Stimulated activated CD8-positive, alpha-beta memory T cell treated with anti-CD3 and anti-CD28 coated beads, Interleukin-12 subunit alpha, Interleukin-12 subunit beta, amount 100 ng/mL, for 1 hour (primary cell): ENCODE results near the gene GLTP.
"Not testable (repeated sequence)": the region's sequence is repeated elsewhere in the genome, so short reads cannot be mapped to it uniquely, and the experiment has no call there.

Experiments used
- DNase-seq: peaks from one replicate; pipeline ENCODE4 v3.0.0-alpha.2; 2020; ENCODE audit warnings: low read depth

GLTP gene

DNA sequence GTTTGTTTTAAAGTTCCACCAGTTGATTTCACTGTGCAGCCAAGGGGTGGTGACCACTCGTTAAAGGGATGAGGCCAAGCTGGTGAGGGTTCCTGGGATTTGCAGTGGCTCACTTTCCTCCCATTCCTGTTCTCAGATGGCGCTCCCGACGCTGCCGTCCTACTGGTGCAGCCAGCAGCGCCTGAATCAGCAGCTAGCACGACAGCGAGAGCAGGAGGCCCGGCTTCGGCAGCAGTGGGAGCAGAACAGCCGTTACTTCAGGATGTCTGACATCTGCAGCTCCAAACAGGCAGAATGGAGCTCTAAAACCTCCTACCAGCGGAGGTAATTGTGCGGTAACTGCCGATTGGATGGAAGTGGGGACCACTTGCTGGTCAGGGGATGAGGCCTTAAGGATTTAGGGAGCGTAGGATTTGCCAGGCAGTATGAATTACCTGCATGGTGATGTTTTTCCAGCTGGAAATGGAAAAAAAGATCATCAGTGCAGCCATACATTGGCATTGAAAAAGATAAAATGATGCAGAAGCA, 22.6 kb upstream of the GLTP start:
- no peak for DNase-seq

DNA sequence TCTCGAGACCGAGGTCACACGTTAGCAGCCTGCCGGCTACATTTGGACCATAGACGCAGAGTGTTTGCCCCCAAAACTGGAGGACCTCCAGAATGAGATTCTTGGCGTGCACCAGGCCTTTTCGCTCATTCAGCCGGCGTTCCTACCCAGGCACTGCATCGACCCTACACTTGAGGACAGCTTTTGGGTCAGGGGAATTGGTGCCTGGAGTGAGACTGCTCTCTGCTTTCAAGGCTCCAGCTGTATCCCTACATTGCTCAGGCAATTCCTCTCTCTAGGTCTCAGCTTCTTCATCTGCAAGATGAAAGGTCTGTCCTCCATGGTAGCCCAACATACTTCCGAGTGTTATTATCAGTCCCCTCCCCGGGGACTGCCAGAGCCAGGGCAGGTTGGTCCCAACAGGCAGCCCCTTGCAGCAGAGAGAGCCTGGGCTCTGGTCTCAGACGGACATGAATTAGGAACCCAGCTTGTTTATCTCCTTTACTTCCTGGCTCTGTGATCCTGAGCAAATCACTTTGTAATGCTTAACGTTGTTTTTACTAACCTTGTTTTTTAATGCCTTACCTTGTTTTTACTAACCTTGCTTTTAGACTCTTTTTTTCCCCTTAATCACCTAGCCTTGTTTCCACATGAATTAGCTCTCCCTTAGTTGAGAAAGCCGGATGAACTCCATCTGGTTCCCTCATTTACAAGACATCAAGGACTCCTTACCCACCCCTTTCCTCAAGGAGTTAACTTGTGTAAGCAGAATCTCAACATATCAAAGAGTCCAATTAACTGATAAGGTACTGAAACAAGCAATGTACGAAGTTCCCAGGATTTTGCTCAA, 20.6 kb upstream of the GLTP start:
- DNase-seq = no peak

DNA sequence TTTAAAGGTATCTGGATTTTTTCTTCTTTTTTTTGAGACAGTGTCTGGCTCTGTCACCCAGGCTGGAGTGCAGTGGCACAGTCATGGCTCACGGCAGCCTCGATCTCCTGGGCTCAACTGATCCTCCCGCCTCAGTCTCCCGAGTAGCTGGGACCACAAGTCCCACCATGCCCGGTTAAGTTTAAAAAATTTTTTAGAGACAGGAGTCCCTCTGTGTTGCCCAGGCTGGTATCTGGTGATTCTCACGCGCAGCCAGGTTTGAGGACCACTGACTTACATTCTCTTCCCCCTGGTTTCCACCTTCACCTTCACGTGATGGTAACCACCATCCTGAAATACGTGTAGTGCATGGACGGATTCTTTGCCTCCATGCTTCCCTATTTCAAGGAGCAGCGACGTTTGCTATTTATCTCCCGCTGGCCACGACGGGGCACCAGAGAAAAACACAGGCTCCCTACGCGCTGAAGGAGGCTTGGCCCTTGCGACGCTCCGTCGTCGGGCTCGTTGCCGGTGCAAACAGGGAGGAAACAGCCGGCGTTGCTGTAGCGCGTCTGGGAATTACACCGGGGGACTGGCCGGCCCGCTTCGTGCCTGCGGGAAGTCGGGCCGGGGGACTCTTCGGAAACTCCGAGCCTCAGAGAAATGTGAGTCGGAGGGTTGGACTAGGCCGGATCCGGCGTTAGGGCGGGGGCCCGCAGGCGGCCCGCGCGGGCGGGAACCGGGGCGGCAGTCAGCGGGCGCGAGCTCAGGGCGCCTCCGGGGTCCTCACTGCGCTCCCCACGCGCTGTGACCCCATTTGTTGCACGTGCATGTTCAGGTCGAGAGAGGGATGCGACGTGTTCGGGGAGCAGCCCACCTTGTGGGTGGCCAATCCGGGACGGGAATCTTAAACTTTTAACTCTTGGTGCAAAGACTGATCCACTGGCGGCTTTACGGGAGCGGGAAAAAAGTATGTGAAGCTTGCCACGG, 19.7 kb upstream of the GLTP start, which contains the start of gene TCHP:
Gene TCHP (plus strand): TSS at position 492 of the 969 bp plus-strand sequence. CDS start 2,753 bp downstream, outside the sequence.
- peak; percentile 57 for DNase-seq

DNA sequence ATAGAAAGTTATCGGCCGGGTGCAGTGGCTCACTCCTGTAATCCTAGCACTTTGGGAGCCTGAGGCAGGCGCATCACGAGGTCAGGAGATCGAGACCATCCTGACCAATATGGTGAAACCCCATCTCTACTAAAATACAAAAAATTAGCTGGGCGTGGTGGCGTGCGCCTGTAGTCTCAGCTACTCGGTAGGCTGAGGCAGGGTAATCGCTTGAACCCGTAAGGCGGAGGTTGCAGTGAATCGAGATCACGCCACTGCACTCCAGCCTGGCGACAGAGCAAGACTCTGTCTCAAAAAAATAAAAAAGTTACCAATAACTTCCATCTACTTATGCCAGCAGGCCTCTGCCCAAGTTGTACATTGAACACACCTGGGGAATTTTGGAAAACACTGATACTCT, 19.0 kb upstream of the GLTP start:
- DNase-seq = not testable (repeated sequence)

DNA sequence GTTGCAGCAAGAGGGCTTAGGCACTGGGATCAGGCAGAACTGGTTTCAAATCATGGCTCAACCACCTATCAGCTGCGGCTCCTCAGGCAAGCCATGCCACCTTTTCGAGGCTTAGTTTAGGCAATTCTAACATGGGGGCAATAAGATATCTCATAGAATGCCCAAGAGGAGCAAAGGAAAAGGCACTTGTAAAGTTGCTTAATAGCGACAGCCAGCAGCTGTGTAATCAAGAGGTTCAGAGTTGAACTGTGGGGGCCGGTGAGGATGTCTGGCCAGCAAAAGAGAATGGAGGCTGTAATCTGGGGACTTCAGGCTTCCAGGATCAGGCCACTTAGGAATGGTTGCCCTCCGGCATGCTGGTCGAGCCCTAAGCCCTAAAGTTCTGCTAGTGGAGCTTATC, 16.7 kb upstream of the GLTP start:
- DNase-seq = no peak

DNA sequence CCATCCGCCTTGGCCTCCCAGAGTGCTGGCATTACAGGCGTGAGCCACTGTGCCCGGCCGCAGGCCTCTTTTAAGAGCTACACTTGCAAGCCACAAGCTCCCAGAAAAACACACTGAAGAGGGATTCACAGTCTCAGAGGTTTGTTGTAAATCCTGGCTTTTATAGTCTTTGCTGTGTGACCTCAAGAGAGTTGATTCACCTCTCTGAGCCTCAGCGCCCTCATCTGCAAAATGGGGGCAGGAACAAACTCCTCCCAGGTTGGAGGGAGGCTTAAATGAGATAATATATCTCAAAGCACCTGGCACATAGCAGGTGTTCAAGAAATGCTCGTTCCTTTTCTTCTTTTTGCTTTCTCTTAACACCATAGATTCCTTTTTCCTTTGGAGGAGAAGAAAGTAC, 15.8 kb upstream of the GLTP start:
- no peak for DNase-seq

DNA sequence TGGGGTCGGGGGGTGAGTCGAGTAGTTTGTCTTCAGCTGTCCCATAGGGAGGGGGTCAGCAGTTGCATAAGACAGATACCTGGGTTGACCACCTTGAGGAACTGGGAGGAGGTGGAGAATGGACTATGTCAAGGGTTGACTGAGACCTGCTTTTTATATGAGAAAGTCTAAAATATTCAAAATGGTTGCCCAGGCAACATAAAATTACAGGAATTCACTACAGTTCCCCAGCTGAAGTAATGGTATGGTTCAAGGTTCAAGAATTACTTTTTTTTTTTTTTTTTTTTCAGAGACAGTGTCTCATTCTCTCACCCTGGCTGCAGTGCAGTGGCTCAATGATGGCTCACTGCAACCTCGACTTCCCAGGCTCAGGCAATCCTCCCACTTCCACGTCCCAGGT, 14.6 kb upstream of the GLTP start:
- DNase-seq = no peak

DNA sequence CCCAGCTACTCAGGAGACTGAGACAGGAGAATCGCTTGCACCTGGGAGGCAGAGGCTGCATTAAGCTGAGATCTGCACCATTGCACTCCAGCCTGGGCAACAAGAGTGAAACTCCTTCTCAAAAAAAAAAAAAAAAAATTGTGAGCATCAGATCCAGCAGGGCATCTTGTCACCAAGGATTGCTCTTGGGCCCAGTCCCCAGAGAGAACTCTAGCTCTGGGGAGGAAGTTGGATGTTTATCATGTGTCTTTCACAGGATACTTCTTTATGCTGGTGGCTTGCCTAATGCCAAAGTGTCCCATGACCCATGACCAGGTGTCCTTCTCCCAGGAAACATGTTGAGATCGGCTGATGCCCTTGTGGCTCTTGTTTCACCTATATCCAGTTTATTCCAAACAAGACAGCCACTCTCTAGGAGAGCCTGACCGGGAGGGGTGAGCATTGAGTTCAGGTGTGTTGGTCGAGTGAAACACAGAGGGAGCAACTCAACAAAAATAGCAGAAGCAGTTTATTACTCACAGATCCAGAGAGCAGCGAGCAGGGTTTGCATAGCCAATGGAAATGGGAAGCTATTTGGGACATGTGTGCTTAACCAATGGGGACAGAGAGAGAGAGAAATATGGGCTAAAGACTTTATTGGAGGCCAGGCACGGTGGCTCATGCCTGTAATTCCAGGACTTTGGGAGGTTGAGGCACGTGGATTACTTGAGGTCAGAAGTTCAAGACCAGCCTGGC, 13.1 kb upstream of the GLTP start:
- no peak for DNase-seq

DNA sequence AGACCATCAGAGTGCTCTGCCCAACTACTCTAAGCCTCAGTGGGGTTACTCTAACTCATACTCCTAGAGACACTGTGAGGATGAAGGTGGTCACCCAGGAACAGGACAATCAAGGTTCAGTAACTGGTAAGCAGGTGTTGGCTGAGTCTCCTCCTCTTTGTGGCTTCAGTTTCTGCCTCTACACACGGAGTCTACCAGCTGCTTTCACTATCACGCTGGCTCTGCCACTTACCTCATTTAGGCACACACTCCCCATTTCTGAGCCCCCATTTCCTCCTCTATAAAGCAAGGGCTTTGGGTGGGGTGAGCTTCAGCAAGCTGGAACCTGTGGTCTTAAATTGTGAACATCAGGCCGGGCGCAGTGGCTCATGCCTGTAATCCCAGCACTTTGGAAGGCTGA, 12.4 kb upstream of the GLTP start:
- no peak for DNase-seq

DNA sequence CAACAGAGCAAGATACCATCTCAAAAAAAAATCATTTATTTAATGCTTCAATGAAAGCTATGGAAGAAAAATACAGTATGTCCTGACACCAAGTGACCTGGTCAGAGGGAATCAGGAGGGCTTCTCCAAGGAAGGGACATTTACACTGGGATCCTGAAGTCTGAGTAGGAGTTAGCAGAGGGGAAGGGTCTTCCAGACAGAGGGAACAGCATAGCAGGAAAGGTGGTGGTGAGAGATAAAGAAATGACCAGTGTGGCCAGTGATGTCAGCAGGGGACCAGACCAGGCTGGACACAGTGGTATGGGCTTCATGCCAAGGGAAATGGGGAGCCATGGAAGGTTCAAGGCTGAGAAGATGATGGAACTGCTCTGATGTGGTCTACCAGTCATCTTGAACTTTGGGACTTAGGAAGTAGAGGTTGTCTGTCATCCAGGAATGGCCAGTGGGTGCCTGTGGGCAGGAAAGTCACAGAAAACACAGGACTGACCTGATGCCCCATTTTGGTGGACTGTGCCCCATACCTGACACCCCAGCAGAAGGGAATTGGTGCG, 11.9 kb upstream of the GLTP start:
- DNase-seq = no peak

DNA sequence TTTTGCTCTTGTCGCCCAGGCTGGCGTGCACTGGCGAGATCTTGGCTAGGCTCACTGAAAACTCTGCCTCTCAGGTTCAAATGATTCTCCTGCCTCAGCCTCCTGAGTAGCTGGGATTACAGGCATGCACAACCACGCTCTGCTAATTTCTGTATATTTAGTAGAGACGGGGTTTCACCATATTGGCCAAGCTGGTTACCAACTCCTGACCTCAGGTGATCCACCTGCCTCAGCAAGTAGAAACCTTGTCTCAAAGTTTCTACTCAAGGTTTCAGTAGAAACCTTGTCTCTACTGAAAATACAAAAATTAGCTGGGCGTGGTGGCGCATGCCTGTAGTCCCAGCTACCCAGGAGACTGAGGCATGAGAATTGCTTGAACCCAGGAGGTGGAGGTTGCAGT, 11.4 kb upstream of the GLTP start:
- DNase-seq = not testable (repeated sequence)

DNA sequence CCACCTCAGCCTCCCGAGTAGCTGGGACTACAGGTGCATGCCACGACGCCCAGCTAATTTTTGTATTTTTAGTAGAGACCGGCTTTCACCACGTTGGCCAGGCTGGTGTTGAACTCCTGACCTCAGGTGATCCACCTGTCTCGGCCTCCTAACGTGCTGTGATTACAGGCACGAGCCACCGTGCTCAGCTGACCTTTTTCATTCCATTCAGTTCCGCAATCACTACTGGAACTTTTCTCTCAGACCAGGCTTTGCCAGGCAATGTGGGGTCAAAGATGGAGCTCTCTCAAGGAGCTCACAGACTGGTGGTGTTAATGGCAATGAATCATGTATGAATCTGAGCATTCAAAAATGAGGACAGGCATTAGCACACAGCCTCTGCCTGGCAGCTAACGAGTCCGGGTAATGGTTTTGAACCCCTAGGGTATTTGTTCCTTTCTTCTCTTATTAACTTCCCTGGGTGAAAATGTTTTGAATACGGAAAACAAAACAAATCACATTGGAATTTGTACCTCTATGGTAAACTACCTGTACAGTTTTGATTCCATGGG, 10.4 kb upstream of the GLTP start:
- DNase-seq = no peak

DNA sequence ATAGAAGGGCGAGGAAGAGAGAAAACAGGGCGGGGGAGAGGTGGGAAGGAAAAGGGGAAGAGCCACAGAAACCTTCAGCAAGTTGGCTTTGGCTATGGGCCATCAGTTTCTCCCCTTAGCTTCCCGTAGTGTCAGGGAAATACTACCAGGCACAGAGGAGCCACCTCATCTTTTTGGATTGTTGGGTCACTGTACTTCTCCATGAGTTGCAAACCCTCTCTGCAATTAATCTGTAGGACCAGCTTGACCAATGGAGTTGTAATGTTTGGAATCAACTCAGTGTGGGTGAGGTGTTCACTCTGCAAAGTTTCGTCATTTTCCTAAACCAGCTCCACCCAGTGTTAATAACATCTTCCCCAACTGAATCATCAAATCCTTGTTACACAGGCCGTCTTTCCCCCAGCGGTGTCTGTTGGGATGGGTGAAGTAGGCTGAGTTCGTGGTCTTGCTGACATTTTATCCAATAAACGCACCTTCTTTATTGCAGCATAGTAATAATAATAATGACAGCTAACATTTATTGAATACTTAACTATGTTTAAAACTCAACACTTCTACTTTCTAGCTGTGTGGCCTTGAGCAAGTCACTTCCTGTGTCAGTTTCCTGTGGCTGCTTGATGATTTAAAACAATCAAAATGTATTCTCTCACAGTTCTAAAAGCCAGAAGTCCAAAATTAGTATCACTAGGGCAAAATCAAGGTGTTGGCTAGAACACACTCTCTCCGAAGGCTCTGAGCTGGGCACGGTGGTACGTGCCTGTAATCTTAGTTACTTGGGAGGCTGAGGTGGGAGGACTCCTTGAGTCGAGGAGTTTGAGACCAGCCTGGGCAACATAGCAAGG, 8.1 kb upstream of the GLTP start:
- no peak for DNase-seq

DNA sequence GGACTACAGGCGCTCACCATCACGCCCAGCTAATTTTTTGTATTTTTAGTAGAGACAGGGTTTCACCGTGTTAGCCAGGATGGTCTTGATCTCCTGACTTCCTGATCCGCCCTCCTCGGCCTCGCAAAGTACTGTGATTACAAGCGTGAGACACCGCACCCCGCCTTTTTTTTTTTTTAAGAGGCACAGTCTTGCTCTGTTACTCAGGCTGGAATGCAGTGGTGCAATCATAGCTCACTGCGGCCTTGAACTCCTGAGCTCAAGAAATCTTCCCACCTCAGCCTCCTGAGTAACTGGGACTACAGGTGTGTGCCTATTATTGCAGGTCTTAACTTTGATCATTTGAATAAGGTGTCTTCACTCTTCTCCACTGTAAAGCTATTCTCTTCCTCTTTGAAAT, 5.3 kb upstream of the GLTP start:
- DNase-seq = no peak

DNA sequence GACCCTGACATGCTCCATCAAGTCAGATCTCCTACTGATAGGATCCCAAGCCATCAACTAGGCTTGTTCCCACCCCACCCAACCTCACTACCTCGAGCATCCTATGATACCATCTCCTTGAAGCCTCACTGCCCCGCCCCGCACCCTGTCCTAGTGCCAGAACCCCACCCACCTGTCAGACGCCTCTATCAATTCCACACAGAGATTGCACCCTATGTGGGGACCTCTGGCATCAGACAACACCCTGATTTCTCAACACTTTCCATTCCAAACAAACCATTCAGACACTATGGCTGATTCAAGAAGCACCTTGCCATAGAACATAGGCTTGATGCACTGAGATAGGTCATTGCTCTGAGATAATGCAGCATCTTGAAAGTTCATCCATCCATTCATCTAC, 3.1 kb upstream of the GLTP start:
- no peak for DNase-seq

DNA sequence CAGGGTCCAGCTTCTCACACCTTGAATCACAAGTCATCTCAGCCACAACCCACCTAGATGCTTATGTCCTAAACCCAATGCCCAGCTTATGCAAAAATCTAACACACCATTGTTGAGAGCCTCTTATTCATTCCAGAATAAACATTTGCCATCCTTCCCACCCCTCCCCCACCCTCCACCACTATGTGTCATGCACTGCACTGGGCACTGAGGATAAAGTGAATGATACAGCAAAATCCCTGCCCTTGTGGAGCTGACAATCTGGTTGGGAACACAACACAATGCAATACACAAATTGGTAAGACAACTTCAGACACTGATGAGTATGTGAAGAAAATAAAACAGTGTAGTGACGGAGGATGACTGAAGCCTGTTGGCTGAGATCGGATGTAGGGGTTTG, 1.4 kb upstream of the GLTP start:
- DNase-seq = no peak

DNA sequence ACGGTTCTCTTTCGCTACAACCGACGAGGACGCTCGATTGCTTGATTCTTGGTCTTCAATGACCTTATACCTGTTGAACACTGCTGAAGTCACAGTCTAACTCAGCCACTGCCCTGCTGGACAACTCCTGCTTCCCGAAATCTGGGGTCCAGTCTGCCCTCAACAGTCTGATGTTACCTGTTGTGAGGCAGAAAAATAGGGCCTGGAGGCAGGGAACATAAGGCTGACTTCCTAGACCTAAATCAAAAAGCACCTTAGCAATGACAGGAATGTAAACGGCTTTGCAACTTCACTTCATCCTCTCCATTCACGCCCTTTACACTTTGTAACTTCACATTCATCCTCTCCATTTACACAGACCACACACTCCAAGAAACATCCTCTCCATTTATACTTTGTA, 597 bp upstream of the GLTP start:
- no peak for DNase-seq

DNA sequence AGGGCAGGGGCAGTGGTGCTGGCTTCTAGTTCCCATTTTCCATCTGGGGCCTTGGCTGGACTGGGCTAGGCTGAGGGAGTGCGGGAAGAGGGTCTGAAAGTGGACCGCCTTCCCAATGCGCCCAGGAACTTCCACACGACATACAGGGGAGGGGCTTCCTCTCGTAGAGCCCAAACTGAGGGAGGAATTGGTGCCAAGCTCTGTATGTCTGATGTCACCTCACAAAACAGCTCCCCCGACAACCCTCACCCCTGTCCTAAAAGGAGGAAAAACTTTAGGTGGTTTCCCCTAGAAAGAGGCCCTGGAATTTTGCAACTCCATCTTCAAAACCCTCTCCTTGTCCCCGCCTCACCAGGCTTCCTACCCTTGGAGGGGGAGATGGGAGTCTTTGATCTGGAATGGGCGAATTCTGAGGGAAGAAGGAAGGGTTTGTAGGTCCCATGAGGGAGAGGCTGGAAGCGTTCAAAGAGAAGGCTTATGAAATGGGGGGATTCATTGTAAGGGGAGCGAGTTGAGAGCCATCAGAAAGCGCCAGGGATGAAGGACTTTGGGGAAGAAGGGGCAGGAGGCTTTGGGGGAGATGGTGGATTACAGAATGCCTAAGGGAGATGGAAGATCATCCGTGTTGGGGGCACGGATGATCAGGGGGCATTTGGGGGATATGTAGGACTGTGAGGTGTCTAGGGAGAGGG, 844 bp downstream of the GLTP start:
- DNase-seq = no peak

DNA sequence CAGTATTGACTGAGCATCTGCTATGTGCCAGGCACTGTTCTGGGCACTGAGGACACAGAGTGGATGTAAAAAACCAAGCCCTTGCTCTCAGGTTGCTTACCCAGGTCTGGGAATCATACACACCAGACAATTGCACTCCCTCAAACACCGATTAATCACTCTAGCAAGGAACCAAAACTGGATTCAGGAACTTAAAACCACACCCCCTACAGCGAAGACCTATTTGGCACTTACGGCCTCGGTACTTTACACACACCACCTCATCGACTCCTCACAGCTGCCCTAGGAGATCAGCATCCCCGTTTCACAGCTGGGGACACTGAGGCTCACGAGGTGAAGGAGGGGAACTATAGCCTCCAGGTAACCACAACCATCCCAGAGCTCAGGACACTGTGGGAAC, 1.6 kb downstream of the GLTP start:
- no peak for DNase-seq

DNA sequence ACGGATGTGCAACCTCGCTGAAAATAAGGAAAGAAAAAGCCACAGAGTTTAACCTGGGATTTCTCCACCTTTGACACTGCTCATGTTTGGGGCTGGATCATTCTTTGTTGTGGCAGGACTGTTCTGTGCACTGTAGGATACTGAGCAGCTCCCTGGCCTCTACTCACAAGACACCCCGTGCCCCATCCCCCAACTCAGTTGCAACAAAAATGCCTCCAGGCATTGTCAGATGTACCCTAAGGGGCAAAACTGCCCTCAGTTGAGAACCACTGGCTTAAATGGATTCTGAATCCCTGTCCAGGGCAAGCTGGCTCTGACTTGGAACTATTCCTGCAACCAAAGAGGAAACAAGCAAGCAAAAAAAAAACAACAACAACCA, 2.1 kb downstream of the GLTP start:
- no peak for DNase-seq
